ENCODE data around the gene ABCB11.

- no peak for TF ChIP-seq POLR2AphosphoS5 (IDR thresholded peaks at IDR 0.05; ENCODE audit: insufficient read depth in 1 of 2, low read depth in 1 of 2)
- no peak for TF ChIP-seq CTCF (IDR thresholded peaks at IDR 0.05)
These were observed 38.2 kb upstream of the ABCB11 start, which contains the start of gene DHRS9 for GRCh38 chr2:169069341-169069740.

All from vagina (tissue), 2 donors.